NOMO-1 treated with DMSO at 0.1 percent for 48 hours (cell line): Measurements from ENCODE around the gene PRR4.

ENCODE experiments used
- DNase-seq: peaks from one replicate; lab custom pipeline; 2025; ENCODE audit not compliant: unreplicated experiment; lab: John Stamatoyannopoulos, UW

PRR4 gene, protein sequence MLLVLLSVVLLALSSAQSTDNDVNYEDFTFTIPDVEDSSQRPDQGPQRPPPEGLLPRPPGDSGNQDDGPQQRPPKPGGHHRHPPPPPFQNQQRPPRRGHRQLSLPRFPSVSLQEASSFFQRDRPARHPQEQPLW

DNA sequence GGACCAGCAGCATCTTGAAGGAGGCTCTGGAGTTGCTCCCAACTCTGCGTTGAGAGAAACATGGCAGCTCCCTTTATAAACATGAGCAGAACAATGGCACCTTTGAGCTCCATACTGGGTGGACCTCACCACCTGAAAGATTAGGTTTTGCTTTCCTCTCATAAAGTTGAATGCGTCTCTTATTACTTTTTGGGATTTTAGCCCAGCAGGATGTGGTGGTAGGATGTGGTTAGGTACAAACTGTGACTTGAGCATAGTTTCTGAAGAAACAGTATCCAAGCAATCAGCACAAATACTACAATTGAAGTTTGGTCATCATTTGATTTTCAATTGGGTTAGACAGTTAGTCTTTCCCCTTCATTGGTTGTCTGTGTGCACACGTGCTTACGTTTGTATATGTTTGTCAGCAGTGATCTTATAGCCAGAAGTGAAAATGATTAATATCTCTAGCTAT is at the start of gene PRR4:
Gene PRR4, minus strand, starts transcription at position 51 of the 454 bp plus-strand sequence. Its CDS starts 38 bp downstream, at position 13.
- no peak for DNase-seq

DNA sequence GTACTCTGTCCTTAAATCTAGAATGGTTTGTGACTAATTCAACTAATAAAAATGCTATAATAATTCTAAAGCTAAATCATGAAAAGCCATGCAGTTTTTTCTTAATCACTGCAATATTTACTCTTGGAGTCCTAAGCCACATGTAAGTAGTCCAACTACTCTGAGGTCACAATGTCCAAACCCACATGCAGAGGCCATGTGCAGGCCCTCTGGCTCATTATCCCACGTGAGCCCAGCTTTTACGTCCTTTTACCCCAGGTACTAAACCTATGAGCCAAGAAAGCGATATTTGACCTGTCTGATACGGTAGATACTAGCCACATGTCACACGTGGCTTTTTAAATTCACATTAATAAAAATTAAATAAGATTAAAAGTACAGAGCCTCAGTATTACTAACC is 47.6 kb upstream of the PRR4 start:
- no peak for DNase-seq

DNA sequence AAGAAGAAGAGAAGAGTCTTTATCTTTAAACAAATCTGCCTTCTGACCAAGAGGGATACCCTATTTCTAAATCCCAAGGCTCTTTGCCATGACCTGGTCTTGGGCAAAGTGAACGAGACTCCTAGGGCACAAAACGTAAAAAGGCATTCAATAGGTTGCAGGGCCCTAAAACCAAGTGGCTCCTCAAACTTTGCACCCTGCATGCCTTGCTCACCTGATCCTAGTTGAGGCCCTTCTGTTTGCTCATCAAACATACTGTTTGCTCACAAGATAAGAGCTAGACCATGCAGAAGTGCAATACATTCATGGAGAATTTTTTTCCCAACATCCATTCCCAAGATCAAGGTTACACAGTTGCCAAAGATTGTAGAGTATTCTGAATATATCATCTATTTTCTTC is 42.7 kb upstream of the PRR4 start:
- DNase-seq: no peak

DNA sequence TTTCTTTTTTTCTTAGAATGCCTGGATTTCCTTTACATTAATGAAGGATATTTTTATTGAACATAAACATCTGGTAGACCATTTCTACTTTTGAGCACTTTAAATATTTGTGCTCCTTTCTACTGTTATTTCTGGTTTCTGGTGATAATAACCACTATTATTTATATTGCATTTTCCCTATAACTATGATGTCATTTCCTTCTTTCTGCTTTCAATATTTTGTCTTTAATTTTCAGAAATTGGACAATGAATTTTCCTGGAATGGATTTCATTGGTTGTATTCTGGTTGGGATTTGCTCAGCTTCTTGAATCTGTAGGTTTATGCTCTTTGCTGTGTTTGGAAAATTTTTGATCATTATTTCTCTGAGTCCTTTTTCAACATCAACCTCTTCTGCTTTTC is 40.0 kb upstream of the PRR4 start:
- no peak for DNase-seq

DNA sequence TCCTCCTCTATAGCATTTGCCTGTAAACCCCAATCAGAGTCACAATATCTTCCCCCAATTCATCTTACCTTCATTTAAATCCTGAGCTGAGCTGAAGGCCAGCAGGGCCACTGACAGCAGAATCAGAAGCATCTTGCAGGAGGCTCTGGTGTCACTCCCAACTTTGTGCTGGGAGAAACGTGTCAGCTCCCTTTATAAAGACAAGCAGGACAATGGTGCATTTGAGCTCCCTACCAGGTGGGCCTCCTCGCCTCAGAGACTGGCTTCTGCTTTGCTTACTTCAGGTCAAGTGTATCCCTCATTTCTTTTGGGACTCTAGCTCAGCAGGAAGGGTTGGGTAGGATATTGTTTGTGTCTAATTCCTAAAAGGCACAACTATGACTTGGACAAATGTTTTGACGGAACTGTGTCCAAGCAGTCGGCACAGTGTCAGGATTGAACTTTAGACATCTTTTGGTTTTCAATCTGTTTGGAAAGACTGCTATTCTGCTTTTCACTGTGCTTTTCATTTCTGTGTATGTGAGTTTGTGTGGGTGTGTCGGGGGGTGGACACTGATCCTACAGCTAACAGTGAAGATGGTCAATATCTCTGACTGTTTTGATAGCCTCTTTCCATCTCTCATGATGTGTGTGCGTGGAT is 34.9 kb upstream of the PRR4 start, which contains the start of gene PRH1:
Gene PRH1, minus strand, starts transcription at position 170 of the 640 bp plus-strand sequence. Its CDS starts 38 bp downstream, at position 132.
- no peak for DNase-seq

DNA sequence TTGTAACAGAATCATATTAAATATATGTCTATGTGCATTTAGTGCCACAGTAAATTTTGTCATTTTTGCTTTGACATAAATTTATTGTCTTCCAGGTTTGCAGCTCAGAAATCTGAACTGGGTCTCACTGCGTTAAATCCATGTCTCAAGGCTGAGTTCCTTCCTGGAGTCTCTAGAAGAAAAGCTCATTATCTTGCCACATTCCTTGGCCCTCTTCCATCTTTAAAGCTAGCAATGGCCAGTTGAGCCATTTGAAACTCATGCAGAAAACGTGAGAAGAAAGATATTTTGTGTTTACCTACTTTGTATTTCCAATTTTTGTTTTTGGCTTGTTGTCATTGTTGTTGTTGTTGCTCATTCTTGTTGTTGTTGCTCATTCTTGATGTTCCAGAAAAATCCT is 24.1 kb upstream of the PRR4 start:
- DNase-seq: no peak

DNA sequence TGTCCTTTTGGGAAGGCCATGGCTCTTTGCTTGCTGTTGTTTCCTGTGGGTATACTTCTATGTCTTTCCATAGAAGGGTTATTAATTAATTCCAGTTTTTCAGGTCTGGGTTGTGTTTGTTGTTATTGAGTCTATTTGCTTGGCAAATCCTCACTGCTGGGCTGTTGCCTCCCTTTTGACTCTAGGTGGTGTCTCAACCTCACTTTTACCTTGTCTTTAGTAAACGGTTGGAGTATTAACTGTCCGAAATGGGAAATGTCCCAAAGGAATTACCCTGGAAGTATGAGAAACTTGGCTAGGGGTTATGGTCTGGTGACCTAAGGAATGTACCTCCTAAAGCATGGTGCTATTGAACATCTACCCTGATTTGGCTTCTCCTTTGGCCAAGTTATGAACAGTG is 18.1 kb upstream of the PRR4 start:
- DNase-seq: no peak

DNA sequence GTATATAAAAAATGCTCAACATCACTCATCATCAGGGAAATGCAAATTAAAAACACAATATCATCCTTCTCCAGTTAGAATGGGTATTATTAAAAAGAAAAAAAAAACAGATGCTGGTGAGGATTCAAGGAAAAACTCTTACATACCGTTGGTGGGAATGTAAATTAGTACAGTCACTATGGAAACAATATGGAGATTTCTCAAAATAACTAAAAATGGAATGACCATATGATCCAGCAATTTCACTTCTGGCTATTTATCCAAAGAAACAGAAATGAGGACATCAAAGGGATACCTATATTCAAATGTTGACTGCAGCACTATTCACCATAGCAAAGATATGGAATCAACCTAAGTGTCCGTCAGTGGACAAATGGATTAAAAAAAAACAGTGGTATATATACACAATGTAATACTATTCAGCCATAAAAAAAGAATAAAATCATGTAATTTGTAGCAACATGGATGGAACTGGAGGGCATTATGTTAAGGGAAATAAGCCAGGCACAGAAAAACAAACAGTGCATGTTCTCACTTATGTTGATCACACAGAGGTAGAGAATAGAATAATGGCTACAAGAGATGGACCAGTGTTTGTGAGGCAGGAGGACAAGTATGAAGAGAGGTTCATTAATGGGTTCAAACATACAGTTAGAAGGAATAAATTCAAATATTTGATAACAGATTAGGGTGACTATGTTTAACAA is 14.4 kb upstream of the PRR4 start:
- DNase-seq: no peak

DNA sequence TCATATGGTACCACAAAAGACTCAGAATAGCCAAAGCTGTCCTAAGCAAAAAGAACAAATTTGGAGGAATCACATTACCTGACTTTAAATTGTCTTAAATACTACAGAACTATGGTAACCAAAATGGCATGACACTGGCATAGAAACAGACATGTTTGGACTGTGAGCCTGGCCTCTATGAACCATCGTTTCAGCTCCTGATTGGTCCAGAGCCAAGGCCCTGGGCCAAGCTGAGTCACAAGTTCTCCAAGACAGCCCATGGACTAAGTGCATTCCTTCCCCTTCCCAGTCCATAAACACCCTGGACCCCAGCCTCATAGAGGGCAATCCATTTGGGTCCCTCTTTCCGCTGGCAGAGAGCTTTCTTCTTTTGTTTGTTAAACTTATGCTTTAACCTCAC is 12.1 kb upstream of the PRR4 start:
- DNase-seq: no peak

DNA sequence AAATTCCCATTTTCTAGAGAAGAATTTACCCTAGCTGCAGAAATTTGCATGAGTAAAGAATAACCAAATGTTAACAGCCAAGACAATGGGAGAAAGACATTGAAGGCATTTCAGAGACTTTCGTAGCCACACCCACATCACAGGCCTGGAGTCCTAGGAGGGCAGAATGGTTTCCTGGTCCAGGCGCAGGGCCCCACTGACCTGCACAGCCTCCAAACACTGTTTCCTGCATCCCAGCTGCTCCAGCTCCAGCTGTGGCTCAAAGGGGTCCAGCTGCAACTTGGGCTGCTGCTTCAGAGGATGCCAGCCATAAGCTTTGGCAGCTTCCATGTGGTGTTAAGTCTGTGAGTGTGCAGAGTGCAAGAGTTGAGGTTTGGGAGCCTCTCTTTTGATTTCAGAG is 6.5 kb upstream of the PRR4 start:
- DNase-seq: no peak

DNA sequence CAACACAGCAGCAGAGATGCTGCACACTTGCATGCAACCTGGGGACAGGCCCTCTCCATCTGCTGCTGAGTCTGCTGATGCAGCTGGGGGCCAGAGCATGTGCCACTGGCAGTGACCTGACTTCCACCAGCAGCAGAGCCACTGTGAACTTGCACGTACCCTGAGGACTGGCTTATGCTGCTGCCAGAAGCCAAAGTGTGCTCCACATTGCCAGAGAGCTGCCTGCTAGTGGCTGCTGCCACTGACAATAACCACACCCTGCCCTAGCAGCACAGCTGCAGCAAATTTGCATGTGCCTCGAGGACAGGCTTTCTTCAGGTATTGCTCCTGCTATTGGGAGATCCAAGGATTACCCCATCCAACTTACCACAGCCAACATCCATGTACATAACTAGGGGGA is 4.5 kb upstream of the PRR4 start:
- DNase-seq: no peak

DNA sequence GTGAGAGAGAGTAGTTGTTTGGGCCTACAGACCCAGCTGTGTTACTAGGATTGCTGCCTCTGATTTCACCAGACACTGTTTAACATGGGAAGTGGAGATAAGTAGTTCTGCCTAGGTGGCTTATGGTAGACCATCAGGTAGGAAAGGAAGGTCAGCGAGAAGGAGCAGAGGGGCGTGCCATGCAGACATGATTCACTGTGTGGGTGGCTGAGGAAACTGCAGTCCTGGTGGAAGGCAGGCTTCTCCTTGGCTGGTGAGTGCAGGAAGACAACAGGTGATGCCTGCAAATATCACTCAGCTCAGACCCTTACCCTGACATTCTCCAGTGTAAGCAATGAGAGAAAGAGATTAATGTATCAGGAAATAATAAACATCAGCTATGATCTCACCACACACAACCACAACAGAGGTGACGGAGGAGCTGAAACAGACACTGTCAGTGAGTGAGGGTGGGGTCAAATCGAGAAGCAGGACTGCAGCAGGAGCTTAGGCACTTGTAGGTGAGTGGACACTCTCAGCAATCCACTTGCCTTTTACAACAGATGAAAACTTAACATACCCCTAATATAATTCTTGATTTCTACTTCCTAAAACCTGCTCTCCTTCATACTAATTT is 2.1 kb upstream of the PRR4 start:
- DNase-seq: no peak

DNA sequence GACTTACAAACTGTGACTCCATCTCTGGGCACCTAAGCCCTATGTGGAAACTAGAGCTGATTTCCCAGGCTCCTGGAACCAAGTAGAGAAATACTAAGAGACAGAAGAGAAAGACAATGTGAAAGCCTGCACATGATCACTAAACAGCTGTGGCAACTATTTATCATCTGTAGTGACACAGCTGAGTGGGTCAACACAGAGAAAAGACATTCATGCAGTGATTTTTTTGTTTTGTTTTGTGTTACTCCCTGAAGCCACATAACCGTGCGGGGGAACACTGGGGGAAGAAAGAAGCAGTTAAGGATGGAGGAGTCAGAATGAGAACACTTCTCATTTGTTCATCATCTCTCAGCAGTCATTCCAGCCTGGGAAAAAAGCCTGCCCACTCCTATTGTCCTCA is 1.5 kb downstream of the PRR4 start:
- DNase-seq: no peak

DNA sequence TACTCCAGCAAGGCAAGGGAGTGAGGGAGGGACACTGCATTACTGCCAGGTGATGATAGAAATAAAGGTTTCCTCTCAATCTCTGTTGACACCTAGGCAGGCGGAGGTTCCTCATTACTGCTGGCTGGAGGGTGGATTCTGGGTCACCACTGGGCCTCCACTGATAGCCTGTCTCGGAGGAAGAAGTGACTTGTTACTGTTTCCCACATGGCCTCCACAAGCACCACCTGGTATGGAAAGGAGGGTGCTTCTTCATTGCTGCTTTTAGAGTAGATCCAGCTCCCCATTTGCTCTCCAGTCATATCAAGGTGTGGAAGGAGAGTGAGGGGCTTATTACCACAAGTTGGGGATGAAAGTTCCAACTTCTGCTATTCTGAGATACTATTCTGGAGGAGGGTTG is 6.4 kb downstream of the PRR4 start:
- no peak for DNase-seq

DNA sequence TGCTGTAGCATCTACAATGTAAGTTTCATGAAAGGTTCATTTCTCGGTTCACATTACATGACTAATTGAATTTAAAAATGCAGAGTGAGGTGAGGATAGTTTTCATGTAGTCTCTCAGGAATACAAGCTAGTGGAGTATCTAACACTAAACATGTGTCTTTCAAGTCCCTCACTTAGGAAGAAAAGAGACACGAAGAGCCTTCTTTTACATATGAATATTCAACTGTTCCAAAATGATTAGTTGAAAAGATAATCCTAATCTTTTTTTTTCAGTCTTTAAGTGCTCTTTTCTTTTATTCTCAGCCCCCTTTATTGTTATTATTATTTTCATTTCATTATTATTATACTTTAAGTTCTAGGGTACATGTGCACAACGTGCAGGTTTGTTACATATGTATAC is 10.8 kb downstream of the PRR4 start:
- no peak for DNase-seq

DNA sequence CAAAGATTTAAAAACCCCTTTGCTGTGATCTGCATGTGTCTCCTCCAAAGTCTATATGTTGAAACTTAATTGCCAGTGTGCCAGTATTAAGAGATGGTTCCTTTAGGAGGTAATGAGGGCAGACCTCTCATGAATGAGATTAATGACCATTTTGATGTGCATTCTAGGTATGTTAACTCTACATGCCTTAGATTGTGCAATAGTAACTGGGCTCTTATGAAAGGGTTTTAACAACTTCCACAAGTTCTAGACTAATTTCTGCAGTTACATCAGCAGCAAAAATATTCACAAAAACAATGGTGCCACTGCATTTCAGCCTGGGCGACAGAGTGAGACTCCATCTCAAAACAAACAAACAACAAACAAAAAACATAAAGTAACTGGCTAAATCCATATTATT is 19.3 kb downstream of the PRR4 start:
- DNase-seq: no peak

DNA sequence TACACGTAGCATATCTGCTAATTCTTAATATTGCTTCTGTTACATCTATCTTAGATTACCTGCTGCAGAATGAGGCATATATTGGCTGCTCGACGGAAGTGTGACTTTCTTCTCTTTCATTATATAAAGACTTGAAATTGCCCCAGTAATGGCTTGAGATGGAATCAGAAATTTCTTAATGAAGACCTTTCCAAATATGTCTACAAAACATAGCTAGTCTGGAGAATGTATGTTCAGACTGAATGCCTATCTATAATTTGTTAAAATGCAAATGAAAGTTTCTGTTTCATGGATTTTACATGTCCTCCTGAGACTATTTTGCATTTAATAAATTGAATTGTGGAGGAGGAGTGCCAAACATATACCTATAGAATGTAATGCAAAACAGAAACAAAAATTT is 23.0 kb downstream of the PRR4 start, which contains the start of gene TAS2R10:
Gene TAS2R10, minus strand, starts transcription at position 101 of the 400 bp plus-strand sequence. Its CDS starts 89 bp downstream, at position 12.
- DNase-seq: no peak

DNA sequence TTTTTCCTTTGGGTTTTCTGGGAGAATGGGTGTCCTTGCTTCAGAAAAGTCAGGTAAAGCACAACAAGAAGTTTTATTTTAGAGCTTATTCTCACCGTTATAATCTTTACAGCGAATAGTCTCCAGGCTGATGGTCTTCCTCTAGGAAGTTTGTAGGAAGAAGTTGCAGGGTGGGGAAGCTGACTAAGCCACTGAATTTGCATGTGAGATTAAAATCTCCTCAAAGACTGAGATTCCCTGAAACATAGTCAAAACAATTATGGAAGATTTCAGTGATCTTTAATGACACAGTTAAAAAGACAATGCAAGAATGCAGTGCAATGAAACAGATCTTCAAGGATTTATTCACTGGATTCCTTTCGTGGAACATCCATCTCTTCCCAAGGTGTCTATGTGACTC is 24.3 kb downstream of the PRR4 start:
- DNase-seq: no peak

DNA sequence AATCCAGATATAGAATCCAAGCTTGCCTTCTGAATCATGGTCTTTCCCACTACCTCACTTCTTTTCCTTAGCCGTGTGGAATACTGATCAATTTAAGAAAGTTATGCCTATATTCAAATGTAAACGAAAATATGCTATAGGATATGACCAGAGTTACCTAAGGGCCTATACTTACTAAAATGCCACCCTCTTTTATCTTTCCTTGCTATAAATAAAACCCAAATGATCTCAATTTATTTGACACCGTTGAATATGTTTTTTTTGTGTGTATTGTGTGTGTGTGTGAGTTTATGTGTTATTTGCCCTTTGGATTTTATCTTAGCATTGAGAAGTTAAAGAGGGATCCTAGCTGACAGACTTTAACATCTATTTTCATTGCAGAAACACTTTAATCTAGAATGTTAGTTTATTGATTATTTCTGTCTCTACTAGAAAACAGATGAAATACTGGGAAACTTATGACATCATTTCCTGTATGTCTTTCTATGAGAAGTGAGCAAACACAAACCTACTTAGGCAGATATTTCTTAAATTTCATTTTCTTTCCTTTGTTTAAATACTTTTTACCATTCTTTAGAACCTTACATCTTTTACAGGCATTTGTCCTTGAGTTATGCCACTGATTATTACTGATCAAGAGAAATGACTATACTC is 37.3 kb downstream of the PRR4 start:
- no peak for DNase-seq

DNA sequence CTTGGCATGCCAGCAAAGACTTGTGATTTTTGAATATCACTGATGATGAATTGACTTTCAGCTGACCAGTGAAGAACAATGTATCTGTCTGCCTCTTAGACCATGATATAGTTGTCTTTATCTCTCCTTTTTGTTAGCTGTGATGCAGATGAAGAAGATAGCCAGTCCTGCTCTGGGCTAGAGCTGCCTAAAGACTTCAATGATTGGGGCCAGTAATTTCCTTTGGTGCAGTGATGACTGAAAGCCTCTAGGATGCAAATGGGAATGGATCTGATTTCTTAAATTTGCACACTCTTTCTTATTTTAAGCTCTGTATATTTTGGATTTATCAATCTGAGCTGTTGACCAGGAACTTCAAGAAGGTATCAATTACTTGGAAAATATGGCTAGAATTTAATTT is 39.2 kb downstream of the PRR4 start, which contains the start of gene TAS2R9:
Gene TAS2R9, minus strand, starts transcription at position 101 of the 400 bp plus-strand sequence. Its CDS starts 93 bp downstream, at position 8.
- no peak for DNase-seq

DNA sequence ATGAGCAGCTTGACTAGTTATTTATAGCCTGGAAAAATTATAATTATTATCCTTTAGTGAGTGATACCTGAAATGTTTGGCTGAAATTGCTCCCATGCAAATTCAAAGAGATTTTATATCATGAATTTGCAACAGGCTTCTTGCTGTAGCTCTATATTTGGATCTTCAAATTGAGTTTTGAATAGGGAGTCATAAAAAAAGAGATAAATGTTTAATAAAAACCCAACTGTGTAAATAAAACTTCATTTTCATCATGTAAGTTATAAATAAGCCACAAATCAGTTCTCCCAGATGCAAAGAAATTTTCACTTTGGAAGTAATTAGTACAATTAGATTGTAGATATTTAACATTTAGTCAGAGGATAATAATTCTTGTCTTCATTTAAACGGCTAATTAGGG is 42.1 kb downstream of the PRR4 start, which contains the start of gene TAS2R8:
Gene TAS2R8, minus strand, starts transcription at position 101 of the 400 bp plus-strand sequence. CDS start 306 bp downstream, outside the sequence.
- no peak for DNase-seq
